Testis (tissue), 2 donors: ENCODE results near the gene GGA1.

Source experiments
- CTCF ChIP-seq, 3 experiments: fragments of 450-650 bp in 2 of 3; fragments of 200-600 bp in 1 of 3; sonication (generic) in 1 of 3; IDR thresholded peaks; one replicate each; pipeline ENCODE4 v1.5.1; 2016 to 2019; ENCODE audit warnings: antibody characterized with exemption in 3 of 3, mild to moderate bottlenecking in 2 of 3, moderate library complexity in 1 of 3
- POLR2A ChIP-seq: fragments of 450-650 bp; IDR thresholded peaks from one replicate; pipeline ENCODE4 v1.6.1; 2017; ENCODE audit warnings: antibody characterized with exemption, mild to moderate bottlenecking, moderate library complexity

GRCh38 chr22:37663521-37664140 is 55.0 kb downstream of the GGA1 start:
- TF ChIP-seq POLR2A (no peak), CTCF (IDR thresholded peaks at IDR 0.05) (no peak)
